ENCODE measurements around the gene TBX10.
A peak's percentile ranks its signal among the peaks of the same experiment; 100 is the strongest.
"Not testable (repeated sequence)": the region's sequence is repeated elsewhere in the genome, so short reads cannot be mapped to it uniquely, and the experiment has no call there.

The TBX10 gene

DNA sequence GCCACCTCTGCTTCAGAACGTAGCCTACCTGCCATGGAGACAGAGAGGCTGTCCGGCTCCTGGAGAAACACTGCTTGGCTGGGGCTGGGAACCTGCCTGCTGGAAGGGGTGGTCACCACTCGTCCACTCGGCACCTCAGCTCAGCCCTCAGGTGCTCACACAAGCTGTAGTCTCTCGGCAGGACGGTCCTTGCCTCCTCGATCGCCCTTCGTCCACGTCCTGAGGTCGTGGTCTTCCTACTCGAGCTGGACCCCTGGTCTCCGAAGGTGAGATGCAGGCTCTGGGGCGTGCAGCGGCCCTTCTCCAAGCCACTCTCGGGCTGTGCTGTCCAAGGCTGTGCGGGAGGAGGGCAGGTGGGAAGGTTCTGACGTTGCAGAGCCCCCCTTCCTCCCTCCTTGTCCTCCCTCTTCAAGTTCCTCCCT is at the start of gene TBX10:
TSS of gene TBX10 (minus strand) at position 326 of the 422 bp plus-strand sequence. CDS start at position 35, 291 bp downstream.
- peak; percentile 50 for DNase-seq (ENCODE audit: low spot score)

DNA sequence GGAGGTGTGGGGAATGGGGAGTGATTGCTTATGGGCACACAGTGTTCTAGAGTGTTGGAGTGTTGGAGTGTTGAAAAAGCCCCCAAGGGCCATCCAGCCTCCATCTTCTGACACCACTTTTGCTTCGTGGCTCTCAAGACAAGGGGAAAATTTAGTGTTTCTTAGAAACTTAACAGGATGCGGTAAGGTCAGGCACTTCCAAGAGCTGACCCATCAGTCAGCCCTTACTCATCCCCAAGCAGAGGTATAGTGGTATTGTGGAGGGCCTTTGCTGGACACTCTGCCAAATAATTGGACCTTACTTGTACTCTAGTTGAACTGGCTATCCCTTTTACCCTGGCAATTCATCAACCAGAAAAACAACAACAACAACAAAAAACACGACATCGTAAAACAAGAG is 49.6 kb upstream of the TBX10 start:
- DNase-seq (ENCODE audit: low spot score), result no peak

DNA sequence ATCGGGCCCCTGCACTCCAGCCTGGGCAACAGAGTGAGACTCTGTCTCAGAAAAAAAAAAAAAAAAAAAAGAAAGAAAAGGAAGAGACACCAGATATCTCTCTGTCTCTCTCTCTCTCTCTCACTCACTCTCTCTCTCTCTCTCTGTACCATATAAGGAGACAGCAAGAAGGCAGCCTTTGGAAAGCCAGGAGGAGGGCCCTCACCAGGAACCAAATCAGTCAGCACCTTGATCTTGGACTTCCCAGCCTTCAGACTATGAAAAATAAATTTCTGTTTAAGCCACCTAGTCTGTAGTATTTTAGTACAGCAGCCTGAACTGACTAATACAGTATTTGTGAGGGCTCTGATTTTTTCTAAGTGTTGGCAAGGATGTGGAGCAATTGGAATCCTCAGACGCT is 48.4 kb upstream of the TBX10 start:
- no peak for DNase-seq (ENCODE audit: low spot score)

GRCh38 chr11:67685641-67686332 is 46.2 kb upstream of the TBX10 start:
- not testable (repeated sequence) for DNase-seq (ENCODE audit: low spot score)

GRCh38 chr11:67682126-67683034 is 42.8 kb upstream of the TBX10 start:
- not testable (repeated sequence) for DNase-seq (ENCODE audit: low spot score)

- no peak for DNase-seq (ENCODE audit: low spot score)
These were observed 41.3 kb upstream of the TBX10 start for GRCh38 chr11:67680696-67681470.

- no peak for DNase-seq (ENCODE audit: low spot score)
These were observed 35.6 kb upstream of the TBX10 start for GRCh38 chr11:67675058-67675747.

DNA sequence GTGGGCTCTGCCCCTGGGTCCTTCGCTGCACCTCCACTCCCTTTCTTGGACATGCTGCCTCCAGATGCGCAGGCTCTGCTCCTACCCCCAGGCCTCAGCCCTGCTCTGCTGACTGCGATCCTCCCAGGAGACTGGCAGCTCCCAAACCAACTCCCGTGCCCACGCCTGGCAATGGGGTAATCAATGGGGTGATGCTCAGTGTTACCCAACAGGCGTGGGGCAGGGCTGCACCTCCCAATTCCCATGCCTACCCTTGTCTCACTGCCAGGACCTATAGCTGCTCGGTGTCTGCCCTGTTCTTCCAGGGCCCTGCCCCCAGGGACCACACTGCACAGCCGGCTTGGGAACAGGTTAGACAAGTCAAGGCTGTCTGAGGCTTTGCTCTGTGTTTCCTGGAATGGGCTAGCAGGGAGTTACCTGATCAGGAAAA is 34.9 kb upstream of the TBX10 start, which contains the start of gene ALDH3B2:
TSS of gene ALDH3B2 (minus strand) at position 182 of the 430 bp plus-strand sequence. CDS start 7,688 bp downstream, outside the sequence.
- DNase-seq (ENCODE audit: low spot score), result peak; percentile 47

GRCh38 chr11:67673902-67674301 is 34.3 kb upstream of the TBX10 start:
- no peak for DNase-seq (ENCODE audit: low spot score)

DNA sequence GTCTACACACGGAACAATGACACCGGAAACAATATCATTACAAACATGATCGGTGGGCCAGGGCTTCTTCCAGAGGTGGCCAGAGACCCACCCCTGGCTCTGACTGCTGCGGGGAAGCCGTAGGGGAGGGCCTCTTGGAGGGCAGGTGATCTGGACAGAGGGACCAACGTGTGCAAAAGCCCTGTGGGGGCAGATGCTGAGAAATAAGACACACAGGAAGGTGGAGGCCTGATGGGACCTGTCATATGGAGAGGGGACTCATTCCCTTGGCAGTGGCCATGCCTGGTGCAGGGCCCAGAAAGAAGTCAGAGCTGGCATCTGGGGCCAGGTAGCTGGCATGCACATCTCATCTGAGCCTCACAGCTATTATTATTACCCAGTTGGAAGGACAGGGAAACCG is 33.8 kb upstream of the TBX10 start:
- DNase-seq (ENCODE audit: low spot score), result no peak

DNA sequence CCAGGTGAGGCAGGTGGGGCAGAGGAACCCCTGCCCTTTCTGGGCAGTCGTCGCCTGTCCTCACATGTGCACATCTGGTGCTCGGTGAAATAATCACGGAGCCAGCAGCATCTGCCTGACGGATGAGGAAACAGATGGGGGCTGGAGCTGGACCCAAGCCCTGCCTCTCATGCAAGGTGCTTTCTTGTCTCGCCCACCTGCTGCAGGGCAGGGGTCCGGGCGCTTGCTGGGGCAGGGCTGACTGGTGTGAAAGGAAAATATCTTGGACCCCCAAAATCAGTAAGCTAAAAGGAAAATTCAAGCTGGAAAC is 31.6 kb upstream of the TBX10 start:
- no peak for DNase-seq (ENCODE audit: low spot score)

DNA sequence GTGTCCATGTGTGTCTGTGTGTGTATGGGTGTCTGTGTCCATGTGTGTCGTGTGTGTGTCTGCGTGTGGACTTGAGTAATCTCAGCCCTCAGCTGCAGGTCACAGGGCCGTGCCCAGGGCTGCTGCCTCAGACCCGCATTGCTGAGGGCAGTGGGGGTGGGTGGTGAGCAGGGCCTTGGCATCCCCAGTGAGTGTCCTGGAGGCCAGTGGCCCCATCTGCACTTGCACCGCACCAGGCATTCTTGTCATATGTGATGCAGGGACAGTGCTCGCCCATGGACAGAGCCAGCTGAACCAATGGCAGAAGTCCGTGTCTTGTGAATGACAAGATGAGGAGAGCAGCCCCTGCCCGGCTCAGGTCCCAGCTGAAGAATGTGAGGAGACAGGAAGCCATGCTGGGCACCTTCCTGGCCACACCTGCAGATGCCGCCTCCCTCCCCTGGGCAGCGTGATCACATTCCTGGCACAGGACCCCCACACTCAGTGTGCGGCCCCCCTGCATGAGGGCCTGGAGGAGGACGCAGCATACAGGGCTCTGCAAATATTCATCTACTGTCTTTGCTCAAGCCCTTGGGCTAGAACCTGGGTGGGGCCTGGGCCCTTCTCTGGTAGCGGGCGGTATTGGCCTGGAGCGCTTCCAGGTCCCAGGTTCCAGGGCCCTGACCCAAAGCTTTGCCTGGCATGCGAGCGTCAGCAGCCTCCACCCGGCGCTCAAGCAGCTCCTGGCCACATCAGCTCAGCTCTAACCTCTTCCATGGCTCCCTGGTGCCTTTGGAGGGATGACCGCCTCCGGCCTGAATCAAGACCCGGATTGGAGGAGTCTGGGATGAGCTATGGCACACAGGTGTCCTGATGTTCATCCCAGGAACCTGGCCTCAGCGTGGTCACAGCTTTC is 31.0 kb upstream of the TBX10 start:
- no peak for DNase-seq (ENCODE audit: low spot score)

- DNase-seq (ENCODE audit: low spot score), result no peak
These were observed 28.6 kb upstream of the TBX10 start for GRCh38 chr11:67668192-67668551.

- DNase-seq (ENCODE audit: low spot score), result peak; percentile 46
These were observed 28.1 kb upstream of the TBX10 start for GRCh38 chr11:67667490-67668191.

DNA sequence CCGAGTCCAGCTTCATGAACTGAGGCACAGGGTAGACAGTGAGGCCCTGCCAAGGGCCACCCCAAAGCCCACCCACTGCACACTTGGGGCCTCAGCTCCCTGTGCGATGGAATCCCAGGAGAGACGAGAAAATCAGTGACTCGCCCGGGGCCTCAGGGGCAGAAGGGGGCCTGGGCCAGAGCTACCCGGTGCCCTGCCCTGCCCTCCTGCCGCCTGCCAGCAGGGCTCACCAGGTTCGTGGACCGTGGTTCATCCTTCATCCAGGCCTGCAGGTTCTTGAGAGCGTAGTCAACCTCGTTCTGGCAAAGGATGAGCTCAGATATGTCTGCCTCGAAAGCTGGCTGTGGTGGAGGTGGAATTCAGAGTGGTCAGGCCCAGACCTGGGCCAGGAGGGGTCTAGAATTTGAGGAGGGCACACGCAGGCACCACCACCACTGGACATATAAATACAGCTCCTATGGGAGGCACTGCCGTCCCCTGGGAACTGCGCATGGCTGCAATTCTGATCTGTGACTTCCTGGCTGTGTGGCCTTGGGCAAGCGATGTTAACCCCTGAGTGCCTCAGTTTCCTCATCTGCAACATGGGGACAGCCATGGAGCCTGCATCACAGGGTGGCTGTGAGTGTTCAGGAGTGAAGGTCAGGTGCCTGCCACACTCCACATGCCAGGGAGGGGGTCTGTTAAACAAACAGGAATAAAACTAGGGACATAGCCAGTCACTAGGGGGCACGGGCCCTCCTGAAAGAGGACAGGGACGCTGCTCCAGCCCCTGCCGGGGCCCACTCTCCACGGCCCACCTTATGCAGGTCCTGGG is 27.3 kb upstream of the TBX10 start:
- DNase-seq (ENCODE audit: low spot score), result no peak

DNA sequence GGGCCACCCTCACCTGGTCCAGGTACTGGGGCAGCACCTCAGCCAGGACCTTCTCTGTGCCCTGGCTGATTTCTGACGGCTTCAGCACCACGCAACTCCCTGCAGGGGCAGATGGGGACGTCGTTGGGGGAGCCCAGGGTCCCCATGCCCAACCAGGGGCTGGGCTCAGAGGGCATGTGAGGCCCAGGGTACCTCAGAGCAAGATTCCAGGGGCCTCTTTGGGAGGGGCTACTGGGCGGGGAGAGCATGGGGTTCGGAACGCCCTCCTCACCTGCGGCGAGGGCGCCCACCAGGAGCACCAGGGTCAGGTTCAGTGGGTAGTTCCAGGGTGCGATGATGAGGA is 26.7 kb upstream of the TBX10 start:
- DNase-seq (ENCODE audit: low spot score), result no peak

- DNase-seq (ENCODE audit: low spot score), result no peak
These were observed 26.2 kb upstream of the TBX10 start for GRCh38 chr11:67665541-67666302.

DNA sequence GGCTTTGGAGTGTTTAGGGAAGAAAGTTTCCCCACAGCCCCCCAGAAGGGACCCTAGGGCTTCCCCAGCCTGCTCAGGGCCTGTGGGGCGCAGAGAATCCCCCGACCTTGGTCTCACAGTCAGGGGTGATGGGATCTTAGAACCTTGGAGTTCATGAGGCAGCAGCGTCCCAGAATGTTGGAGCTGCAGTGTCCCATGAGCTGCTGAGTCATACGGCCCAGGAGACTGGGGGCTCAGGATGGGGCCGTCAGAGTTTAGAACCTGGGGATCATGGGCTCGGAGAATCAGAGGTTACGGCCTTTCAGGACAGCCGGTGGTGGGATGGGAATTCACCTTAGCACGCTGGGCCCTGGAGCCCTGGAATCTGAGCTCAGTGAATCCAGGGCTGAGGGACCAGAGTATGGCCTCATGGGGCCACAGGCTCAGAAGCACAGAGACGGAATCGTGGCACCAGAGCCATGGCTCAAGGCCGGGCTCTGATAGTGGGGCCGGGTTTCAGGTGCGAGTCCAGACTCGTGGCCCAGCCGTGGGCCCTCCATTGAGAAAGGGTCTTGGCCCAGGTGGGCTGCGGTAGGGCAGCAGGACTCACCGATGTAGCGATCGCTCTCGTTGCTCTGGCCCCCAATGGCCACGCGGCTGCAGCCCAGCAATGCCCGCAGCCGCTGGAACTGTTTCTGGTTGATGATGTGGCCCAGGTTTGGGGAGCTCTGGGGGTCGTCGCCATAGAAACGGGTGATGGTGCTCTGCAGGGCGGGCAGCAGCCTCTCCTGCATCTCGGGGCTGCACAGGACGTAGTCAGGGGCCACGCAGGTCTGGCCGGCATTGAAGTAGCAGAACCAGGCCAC is 25.4 kb upstream of the TBX10 start:
- no peak for DNase-seq (ENCODE audit: low spot score)

Measured in ecto neural progenitor cell (in vitro differentiated cells).